ENCODE data around the gene DDX6.

DNA sequence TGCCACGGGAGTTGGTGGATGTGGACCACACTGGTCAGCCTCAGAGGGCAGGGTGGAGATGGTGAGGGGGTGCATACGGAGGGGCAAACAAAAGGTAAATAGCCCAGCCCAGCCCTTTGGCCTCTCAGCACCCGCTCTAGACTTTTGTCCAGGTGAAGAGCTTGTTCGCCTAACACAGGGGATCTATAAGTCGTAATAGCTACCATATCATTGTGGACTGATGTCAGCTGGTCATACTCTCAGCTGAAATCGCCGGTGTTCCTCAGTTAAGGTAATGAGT is 84.5 kb downstream of the DDX6 start:
- TF ChIP-seq, protein P1, sequence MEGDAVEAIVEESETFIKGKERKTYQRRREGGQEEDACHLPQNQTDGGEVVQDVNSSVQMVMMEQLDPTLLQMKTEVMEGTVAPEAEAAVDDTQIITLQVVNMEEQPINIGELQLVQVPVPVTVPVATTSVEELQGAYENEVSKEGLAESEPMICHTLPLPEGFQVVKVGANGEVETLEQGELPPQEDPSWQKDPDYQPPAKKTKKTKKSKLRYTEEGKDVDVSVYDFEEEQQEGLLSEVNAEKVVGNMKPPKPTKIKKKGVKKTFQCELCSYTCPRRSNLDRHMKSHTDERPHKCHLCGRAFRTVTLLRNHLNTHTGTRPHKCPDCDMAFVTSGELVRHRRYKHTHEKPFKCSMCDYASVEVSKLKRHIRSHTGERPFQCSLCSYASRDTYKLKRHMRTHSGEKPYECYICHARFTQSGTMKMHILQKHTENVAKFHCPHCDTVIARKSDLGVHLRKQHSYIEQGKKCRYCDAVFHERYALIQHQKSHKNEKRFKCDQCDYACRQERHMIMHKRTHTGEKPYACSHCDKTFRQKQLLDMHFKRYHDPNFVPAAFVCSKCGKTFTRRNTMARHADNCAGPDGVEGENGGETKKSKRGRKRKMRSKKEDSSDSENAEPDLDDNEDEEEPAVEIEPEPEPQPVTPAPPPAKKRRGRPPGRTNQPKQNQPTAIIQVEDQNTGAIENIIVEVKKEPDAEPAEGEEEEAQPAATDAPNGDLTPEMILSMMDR (conservative IDR thresholded peaks at IDR 0.05; ENCODE audit: low read depth in 2 of 2): no peak
- TF ChIP-seq CREB1 (CRISPR knock-in tag; IDR thresholded peaks at IDR 0.05; ENCODE audit: low read depth) (no peak), EZH2phosphoT487 (IDR thresholded peaks at IDR 0.05; ENCODE audit: unreplicated experiment) (no peak), POLR2AphosphoS5 (IDR thresholded peaks at IDR 0.05; ENCODE audit: low read depth) (no peak), ZNF114 (CRISPR knock-in tag; IDR thresholded peaks at IDR 0.05) (no peak), EZH2 (IDR thresholded peaks at IDR 0.05; ENCODE audit: low read depth, unreplicated experiment) (no peak), STAT1 (IDR thresholded peaks at IDR 0.05; ENCODE audit: unreplicated experiment) (no peak), JUNB (IDR thresholded peaks at IDR 0.05; ENCODE audit: unreplicated experiment) (no peak)
- TF ChIP-seq, protein P2, sequence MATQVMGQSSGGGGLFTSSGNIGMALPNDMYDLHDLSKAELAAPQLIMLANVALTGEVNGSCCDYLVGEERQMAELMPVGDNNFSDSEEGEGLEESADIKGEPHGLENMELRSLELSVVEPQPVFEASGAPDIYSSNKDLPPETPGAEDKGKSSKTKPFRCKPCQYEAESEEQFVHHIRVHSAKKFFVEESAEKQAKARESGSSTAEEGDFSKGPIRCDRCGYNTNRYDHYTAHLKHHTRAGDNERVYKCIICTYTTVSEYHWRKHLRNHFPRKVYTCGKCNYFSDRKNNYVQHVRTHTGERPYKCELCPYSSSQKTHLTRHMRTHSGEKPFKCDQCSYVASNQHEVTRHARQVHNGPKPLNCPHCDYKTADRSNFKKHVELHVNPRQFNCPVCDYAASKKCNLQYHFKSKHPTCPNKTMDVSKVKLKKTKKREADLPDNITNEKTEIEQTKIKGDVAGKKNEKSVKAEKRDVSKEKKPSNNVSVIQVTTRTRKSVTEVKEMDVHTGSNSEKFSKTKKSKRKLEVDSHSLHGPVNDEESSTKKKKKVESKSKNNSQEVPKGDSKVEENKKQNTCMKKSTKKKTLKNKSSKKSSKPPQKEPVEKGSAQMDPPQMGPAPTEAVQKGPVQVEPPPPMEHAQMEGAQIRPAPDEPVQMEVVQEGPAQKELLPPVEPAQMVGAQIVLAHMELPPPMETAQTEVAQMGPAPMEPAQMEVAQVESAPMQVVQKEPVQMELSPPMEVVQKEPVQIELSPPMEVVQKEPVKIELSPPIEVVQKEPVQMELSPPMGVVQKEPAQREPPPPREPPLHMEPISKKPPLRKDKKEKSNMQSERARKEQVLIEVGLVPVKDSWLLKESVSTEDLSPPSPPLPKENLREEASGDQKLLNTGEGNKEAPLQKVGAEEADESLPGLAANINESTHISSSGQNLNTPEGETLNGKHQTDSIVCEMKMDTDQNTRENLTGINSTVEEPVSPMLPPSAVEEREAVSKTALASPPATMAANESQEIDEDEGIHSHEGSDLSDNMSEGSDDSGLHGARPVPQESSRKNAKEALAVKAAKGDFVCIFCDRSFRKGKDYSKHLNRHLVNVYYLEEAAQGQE (IDR thresholded peaks at IDR 0.05; ENCODE audit: unreplicated experiment): no peak
- TF ChIP-seq, protein P3, sequence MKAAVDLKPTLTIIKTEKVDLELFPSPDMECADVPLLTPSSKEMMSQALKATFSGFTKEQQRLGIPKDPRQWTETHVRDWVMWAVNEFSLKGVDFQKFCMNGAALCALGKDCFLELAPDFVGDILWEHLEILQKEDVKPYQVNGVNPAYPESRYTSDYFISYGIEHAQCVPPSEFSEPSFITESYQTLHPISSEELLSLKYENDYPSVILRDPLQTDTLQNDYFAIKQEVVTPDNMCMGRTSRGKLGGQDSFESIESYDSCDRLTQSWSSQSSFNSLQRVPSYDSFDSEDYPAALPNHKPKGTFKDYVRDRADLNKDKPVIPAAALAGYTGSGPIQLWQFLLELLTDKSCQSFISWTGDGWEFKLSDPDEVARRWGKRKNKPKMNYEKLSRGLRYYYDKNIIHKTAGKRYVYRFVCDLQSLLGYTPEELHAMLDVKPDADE (IDR thresholded peaks at IDR 0.05): no peak
- TF ChIP-seq, protein P4, sequence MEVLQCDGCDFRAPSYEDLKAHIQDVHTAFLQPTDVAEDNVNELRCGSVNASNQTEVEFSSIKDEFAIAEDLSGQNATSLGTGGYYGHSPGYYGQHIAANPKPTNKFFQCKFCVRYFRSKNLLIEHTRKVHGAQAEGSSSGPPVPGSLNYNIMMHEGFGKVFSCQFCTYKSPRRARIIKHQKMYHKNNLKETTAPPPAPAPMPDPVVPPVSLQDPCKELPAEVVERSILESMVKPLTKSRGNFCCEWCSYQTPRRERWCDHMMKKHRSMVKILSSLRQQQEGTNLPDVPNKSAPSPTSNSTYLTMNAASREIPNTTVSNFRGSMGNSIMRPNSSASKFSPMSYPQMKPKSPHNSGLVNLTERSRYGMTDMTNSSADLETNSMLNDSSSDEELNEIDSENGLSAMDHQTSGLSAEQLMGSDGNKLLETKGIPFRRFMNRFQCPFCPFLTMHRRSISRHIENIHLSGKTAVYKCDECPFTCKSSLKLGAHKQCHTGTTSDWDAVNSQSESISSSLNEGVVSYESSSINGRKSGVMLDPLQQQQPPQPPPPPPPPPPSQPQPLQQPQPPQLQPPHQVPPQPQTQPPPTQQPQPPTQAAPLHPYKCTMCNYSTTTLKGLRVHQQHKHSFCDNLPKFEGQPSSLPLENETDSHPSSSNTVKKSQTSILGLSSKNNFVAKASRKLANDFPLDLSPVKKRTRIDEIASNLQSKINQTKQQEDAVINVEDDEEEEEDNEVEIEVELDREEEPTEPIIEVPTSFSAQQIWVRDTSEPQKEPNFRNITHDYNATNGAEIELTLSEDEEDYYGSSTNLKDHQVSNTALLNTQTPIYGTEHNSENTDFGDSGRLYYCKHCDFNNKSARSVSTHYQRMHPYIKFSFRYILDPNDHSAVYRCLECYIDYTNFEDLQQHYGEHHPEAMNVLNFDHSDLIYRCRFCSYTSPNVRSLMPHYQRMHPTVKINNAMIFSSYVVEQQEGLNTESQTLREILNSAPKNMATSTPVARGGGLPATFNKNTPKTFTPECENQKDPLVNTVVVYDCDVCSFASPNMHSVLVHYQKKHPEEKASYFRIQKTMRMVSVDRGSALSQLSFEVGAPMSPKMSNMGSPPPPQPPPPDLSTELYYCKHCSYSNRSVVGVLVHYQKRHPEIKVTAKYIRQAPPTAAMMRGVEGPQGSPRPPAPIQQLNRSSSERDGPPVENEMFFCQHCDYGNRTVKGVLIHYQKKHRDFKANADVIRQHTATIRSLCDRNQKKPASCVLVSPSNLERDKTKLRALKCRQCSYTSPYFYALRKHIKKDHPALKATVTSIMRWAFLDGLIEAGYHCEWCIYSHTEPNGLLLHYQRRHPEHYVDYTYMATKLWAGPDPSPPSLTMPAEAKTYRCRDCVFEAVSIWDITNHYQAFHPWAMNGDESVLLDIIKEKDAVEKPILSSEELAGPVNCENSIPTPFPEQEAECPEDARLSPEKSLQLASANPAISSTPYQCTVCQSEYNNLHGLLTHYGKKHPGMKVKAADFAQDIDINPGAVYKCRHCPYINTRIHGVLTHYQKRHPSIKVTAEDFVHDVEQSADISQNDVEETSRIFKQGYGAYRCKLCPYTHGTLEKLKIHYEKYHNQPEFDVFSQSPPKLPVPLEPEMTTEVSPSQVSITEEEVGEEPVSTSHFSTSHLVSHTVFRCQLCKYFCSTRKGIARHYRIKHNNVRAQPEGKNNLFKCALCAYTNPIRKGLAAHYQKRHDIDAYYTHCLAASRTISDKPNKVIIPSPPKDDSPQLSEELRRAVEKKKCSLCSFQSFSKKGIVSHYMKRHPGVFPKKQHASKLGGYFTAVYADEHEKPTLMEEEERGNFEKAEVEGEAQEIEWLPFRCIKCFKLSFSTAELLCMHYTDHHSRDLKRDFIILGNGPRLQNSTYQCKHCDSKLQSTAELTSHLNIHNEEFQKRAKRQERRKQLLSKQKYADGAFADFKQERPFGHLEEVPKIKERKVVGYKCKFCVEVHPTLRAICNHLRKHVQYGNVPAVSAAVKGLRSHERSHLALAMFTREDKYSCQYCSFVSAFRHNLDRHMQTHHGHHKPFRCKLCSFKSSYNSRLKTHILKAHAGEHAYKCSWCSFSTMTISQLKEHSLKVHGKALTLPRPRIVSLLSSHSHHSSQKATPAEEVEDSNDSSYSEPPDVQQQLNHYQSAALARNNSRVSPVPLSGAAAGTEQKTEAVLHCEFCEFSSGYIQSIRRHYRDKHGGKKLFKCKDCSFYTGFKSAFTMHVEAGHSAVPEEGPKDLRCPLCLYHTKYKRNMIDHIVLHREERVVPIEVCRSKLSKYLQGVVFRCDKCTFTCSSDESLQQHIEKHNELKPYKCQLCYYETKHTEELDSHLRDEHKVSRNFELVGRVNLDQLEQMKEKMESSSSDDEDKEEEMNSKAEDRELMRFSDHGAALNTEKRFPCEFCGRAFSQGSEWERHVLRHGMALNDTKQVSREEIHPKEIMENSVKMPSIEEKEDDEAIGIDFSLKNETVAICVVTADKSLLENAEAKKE (CRISPR knock-in tag; IDR thresholded peaks at IDR 0.05): no peak
